Lower lobe of right lung (tissue), 2 donors: ENCODE measurements around the gene MTURN. TPM values are rescaled to one million over a fixed set of nuclear protein-coding genes. Genes with fewer than 3 reads are reported as not detected.

Experiments used
- ATAC-seq, 2 donors: fragments of 200-7000 bp; cut with Tn5 transposase; one replicate each; pipeline ENCODE4 v1.9.1; 2020 to 2022; ENCODE audit warnings: mild to moderate bottlenecking in 2 of 2, moderate library complexity in 2 of 2
- DNase-seq: peaks from one replicate; pipeline ENCODE4 v3.0.0-alpha.2; 2020
- H3K27ac ChIP-seq: fragments of 200-600 bp; one replicate; pipeline ENCODE4 v1.8.0; 2022
- H3K27me3 ChIP-seq: fragments of 200-600 bp; one replicate; pipeline ENCODE4 v1.8.0; 2022; ENCODE audit warnings: low read depth
- H3K36me3 ChIP-seq: fragments of 200-600 bp; one replicate; pipeline ENCODE4 v1.8.0; 2022; ENCODE audit warnings: mild to moderate bottlenecking
- H3K4me1 ChIP-seq: fragments of 200-600 bp; one replicate; pipeline ENCODE4 v1.8.0; 2022
- H3K4me3 ChIP-seq: fragments of 200-600 bp; one replicate; pipeline ENCODE4 v1.8.0; 2022; ENCODE audit warnings: mild to moderate bottlenecking
- H3K9me3 ChIP-seq: fragments of 200-600 bp; one replicate; pipeline ENCODE4 v1.8.0; 2022
- intact Hi-C: fragments of 100-400 bp; cut with DNase I; formaldehyde crosslinking; loops from one replicate; pipeline ENCODE4 v1.11.0; 2022
- total RNA-seq: library from RNA; stranded (reverse); fragmentation: NEBNext Ultra II Directional; extraction: Animal tissue kit (Norgen Biotek cat#: 25700); gene quantifications from one replicate; pipeline ENCODE4 v1.2.1, GENCODE V29; 2021
- TF ChIP-seq, protein P1 (sequence below): fragments of 200-600 bp; IDR thresholded peaks from one replicate; pipeline ENCODE4 v1.8.0; 2022; ENCODE audit warnings: antibody characterized with exemption, mild to moderate bottlenecking
- donor health status: DM: no; HTN: yes; CAD: no; lungs with severe emphysema.

The MTURN gene
- total RNA-seq, 1 donor from 2014 or later: 39.4 TPM

DNA sequence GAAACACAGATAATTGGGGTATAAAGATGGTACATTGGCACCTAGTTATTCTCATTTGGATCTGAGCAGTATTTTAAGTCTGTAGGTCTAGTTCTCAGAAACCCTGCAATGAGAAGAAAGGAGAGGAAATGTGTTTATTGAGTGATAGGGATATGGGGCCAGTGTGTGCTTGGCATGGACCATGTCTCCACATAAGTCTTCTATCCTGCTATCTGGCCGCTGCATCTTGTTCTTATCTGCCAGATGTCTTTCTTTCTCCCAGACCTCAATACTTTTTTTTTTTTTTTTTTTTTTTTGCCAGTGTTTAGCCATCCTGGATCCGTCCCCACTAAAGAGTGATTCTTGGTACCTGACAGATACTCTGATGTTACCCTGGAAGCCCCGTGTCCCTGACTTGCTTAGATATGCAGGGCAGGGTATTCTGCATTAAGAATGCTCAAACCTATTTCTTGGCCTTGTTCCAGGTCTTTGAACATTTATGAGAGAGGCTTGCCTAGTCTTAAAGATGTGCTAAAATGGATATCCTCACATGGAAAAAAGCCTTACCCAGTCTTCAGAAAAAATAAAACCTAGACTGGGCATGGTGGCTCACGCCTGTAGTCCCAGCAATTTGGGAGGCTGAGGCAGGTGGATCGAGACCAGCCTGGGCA lies 10.0 kb downstream of the MTURN start:
- Histone ChIP-seq H3K4me1 (peaks cover 50% of the 10 kb centered on the region), H3K9me3 (no peaks in the 10 kb centered on the region), H3K27ac (peak overlapping the region; percentile 61), H3K36me3 (no peaks in the 10 kb centered on the region), H3K4me3 (no peak overlapping the region), H3K27me3 (no peaks in the 10 kb centered on the region)
- intact Hi-C loops: no loop called here
- no peak for DNase-seq
- TF ChIP-seq, protein P1, sequence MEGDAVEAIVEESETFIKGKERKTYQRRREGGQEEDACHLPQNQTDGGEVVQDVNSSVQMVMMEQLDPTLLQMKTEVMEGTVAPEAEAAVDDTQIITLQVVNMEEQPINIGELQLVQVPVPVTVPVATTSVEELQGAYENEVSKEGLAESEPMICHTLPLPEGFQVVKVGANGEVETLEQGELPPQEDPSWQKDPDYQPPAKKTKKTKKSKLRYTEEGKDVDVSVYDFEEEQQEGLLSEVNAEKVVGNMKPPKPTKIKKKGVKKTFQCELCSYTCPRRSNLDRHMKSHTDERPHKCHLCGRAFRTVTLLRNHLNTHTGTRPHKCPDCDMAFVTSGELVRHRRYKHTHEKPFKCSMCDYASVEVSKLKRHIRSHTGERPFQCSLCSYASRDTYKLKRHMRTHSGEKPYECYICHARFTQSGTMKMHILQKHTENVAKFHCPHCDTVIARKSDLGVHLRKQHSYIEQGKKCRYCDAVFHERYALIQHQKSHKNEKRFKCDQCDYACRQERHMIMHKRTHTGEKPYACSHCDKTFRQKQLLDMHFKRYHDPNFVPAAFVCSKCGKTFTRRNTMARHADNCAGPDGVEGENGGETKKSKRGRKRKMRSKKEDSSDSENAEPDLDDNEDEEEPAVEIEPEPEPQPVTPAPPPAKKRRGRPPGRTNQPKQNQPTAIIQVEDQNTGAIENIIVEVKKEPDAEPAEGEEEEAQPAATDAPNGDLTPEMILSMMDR: no peak
- ATAC-seq: no peak

DNA sequence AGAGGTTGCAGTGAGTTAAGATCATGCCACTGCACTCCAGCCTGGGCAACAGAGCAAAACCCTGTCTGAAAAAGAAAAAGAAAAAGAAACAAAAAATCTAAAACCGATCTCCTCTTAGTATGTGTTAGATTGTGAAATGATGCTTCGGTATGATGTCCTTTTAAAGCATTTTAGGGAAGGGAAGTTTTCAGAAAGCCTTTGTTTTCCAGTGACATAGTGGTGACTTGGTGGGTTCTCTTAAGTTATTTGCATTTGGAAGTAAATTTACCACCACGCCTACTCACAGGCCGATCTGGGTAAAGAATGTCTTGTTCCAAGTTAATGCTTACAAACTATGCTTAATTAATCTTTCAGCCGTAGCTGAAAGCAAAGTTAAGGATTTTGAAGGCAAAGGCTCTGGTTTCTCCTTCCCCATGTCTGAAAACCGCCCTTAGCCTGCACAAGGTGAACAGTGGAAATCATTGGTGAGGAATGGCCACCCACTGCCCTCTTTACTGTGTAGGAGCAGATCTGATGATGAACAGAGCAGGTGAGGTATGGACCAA lies 10.7 kb downstream of the MTURN start:
- Histone ChIP-seq H3K9me3 (no peaks in the 10 kb centered on the region), H3K27me3 (no peaks in the 10 kb centered on the region), H3K36me3 (no peaks in the 10 kb centered on the region), H3K4me3 (no peak overlapping the region), H3K4me1 (peaks cover 47% of the 10 kb centered on the region), H3K27ac (no peak overlapping the region)
- intact Hi-C loops: no loop called here
- TF ChIP-seq, protein P1: no peak
- no peak for DNase-seq
- ATAC-seq: no peak

DNA sequence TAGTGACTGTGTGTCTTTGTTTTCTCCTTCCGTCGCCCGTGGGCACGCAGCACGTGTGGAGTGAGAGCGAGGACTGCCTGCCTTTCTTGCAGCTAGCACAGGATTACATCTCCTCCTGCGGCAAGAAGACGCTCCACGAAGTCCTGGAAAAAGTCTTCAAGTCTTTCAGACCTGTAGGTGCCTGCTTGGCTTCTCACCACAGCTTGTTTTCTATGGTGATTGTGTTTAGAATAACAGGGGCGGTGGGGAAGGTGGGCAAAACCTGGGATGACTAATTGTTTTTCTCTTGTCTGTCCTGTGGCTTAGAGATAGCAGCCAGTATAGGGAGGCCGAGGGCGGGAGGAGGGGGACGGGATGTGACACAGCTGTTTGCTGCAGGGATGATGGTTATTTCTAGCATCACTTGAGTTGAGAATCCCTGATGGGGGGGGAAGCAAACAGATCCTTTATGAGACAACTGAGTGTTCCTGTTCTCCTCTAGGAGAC lies 11.4 kb downstream of the MTURN start:
- no peak overlapping the region for H3K4me3 ChIP-seq

DNA sequence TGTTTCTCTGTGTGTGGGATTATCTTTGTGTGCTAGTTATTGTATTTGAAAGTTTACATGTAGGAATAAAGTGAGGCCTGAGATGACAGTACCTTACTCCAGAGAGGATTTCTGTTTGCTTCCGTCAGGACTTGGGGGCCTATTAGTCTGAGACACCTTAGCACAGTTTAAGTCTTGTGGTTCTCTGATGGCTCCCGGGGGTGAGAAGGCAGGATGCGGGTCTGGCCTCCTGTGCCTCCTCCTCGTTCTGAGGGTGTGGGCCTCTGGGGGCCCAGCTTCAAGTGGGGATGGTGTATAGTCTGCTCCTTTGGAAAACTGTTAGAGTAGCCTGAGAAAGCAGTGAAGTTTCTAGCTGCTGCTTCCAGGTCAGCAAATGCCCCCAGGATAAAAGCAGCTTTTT lies 12.4 kb downstream of the MTURN start:
- Histone ChIP-seq H3K36me3 (peaks cover 12% of the 10 kb centered on the region), H3K4me3 (no peak overlapping the region), H3K4me1 (peaks cover 37% of the 10 kb centered on the region), H3K9me3 (no peaks in the 10 kb centered on the region), H3K27ac (no peak overlapping the region), H3K27me3 (no peaks in the 10 kb centered on the region)
- TF ChIP-seq, protein P1: no peak
- DNase-seq (no peak), ATAC-seq (no peak)
- intact Hi-C loops: no loop called here

More for the DNA sequence above, 11.4 kb downstream of the MTURN start:
- ATAC-seq (no peak), DNase-seq (no peak)
- TF ChIP-seq, protein P1: no peak
- intact Hi-C loops: no loop called here
- H3K36me3 ChIP-seq: peaks cover 4% of the 10 kb centered on the region
- no peak overlapping the region for H3K27ac ChIP-seq
- H3K9me3 ChIP-seq: no peaks in the 10 kb centered on the region
- no peaks in the 10 kb centered on the region for H3K27me3 ChIP-seq
- H3K4me1 ChIP-seq: peaks cover 47% of the 10 kb centered on the region

DNA sequence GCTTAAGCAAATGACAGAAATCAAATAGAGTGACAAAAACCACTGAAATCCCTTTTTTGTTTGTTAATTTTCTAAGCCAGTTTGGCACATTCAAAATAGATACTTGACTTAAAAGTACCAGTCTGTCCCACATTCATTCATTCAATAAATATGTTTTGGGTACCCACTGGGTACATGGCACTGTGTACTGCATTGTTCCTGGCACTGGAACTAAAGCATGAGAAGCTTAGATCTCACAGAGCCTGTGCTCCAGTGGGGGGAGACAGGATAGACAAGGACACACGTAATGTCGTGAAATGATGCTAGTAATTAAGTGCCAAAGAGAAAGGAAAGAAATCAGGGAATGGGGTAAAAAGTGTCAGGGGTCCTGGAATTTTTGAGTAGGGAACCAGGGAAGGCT lies 13.0 kb downstream of the MTURN start:
- no peaks in the 10 kb centered on the region for H3K9me3 ChIP-seq
- H3K4me1 ChIP-seq: peaks cover 32% of the 10 kb centered on the region
- H3K27ac ChIP-seq: no peak overlapping the region
- peaks cover 17% of the 10 kb centered on the region for H3K36me3 ChIP-seq
- intact Hi-C loops: no loop called here
- TF ChIP-seq, protein P1: no peak
- no peak overlapping the region for H3K4me3 ChIP-seq
- H3K27me3 ChIP-seq: no peaks in the 10 kb centered on the region
- ATAC-seq (no peak), DNase-seq (no peak)
